Ureter (tissue), 1 donor: Measurements from ENCODE around the gene IL17B. TPM values are rescaled to one million over a fixed set of nuclear protein-coding genes. Genes with fewer than 3 reads are reported as not detected.
A peak's percentile ranks its signal among the peaks of the same experiment; 100 is the strongest.

Experiments
- DNase-seq: peaks from one replicate; pipeline ENCODE4 v3.0.0-alpha.2; 2020; ENCODE audit warnings: low spot score
- total RNA-seq: library from RNA; stranded (reverse); gene quantifications from one replicate; pipeline ENCODE4 v1.2.4, GENCODE V29; 2023
- donor health status: DM: yes; HTN: yes; CAD: no.

Gene IL17B
- total RNA-seq, 1 donor from 2014 or later: not detected

- peak; percentile 95 for DNase-seq
Measured at GRCh38 chr5:149357370-149358293, 21.5 kb downstream of the IL17B start, which contains the start of gene PCYOX1L. Gene PCYOX1L (plus strand): TSS chr5:149358046. CDS start chr5:149358069, 23 bp downstream.

- DNase-seq: no peak
Measured at GRCh38 chr5:149356391-149356790, 22.7 kb downstream of the IL17B start.

DNA sequence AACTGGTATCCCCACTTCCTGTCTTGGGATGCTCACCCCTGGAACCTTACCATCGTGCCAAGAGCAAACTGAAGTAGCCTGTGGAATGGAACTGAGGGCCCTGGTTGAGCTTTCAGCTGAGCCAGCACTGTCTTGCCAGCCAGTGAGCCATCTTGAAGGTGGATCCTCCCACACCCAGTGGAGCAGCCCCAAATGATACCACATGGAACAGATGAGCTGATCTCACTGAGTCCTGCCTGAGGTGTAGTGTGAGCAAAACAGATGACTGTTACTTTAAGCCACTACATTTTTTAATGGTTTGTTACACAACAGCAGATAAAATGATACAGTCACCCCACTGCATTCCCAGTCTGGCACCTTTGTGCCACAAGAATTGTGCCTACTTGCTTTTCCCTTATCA, 23.4 kb downstream of the IL17B start:
- no peak for DNase-seq

- no peak for DNase-seq
Measured at GRCh38 chr5:149353911-149354310, 25.2 kb downstream of the IL17B start.

DNA sequence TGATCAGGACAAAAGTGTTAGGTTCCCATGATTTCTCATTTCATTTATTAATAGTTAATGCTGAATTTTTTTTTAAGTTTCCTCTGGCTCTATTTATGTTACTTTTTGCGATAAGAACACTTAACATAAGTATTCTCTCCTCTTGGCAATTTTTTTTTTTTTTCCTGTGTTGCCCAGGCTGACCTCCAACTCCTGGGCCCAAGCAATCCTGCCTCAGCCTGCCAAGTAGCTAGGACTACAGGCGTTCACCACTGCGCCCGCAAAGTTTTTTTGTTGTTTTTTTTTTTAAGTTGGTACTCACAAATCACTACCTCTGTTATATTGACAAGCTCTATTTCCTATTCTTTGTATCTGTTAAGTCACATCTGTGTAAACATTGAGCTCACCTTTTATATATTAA, 26.9 kb downstream of the IL17B start:
- no peak for DNase-seq

DNA sequence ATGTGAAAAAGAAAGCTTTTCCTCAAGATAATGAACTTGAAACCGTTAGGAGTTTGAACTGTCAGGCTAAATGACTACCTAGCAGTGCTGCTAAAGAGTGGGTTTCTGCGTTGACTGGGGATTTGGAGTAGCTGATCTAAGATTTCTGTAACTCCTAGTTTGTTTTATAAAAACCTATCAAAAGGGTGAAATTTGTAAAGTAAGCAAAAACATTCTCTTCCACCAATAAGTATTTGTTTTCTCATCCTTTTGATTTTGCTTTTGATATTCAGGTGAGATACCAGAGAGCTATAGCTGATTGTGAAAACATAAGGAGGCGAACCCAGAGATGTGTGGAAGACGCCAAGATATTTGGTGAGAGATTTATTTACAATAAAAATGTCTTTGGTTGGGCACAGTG, 29.7 kb downstream of the IL17B start:
- no peak for DNase-seq

DNA sequence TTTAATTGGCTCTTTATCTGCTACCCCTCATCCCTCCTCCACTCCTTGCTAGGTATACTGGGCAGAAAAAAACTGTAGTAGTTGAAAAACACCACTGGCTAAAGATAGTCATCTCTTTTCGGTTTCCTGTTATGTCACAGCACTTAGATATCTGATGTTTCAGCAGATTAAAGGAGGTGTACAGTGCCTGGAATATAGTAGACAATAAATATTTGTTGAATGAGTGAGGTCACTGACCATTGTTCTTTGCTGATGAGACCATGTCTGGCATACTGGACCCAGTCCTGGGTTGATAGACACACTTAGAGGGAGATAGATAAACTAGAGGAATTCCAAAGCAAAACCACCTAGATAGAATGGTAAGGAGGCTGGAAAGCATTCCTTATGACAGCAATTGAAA, 30.6 kb downstream of the IL17B start:
- no peak for DNase-seq

DNA sequence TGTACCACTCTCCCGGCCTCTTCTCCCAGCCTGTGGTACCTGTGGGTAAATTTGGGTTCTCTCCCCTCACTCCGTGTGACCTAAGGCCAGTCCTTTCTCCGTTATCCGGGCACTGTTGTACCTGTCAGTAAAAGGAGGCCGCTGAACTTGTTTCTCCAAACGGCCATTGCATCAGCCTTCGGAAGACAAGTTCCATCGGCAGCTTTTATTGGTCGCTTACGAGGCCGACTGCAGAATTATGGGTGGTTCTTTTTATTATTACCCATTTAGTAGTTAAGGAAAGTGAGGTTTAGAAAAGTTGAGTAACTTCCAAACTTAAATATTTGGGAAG, 33.2 kb downstream of the IL17B start:
- DNase-seq: no peak

DNA sequence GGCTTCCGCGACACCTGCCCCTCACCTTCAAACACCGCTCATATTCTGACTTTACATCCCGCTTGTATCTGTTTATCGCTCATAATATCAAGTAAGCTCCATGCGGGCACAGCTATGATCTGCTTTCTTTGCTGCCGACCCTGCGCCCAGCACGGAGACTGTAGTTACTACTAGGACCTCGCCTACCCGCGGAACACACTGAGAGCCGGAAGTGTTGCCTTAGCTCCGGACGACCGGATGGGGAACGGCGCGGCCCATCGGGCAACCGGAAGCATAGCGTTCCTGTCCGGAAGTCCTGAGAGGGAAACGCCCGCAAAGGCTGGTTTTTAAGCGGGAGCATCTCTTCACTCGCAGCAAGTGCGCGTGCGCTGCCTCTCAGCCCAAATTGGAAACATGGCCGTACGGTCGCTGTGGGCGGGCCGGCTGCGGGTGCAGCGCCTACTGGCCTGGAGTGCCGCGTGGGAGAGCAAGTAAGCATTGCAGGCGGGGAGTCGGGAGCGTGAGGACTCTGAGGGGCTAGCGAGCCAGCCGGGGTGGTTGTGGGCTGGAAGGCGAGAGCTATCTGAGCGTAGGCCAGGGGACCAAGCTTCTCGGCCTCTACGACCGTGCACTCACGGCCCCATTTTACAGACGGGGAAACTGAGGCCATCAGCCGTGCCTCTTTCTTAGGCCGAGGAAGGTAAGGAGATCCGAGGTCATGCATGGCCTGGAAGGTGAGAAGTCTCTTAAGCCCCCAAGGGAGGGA, 33.8 kb downstream of the IL17B start, which contains the start of gene GRPEL2:
GRPEL2 (plus strand) TSS at position 353 of the 745 bp plus-strand sequence; CDS start at position 394, 41 bp downstream.
- peak; percentile 96 for DNase-seq

DNA sequence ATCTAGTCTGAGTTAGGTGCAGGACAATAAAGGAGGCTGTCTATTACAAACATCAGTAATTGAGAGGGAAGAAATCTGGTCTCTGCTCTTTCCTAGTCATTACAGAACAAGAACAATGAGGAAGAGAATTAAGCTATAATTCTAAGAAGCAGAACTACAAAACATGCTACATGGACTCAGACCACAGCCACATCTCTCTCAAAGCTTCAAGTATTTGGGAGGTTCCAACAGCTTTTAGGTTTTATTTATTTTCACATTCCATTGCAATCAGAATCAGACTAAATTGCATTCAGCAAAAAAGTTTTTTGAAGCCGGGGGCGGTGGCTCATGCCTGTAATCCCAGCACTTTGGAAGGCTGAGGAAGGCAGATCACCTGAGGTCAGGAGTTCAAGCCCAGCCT, 34.9 kb downstream of the IL17B start:
- no peak for DNase-seq

DNA sequence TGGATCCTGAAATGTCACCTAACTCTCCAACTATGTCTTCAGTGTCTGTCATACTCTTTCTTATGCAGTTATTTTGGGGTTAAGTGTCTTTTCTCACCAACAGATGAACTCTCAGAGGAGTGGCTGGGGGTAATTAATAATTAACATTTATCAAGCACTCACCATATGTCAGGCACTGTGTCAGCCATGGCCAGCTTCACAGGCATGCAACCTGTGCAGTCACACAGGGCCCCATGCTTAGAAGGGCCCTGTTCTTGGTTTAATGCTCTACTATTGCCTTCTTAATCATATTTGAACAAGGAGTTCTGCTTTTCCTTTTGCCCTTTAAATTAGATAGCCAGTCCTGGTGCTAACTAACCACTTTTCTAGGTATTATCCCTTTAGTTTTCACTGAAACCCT, 37.2 kb downstream of the IL17B start:
- no peak for DNase-seq

DNA sequence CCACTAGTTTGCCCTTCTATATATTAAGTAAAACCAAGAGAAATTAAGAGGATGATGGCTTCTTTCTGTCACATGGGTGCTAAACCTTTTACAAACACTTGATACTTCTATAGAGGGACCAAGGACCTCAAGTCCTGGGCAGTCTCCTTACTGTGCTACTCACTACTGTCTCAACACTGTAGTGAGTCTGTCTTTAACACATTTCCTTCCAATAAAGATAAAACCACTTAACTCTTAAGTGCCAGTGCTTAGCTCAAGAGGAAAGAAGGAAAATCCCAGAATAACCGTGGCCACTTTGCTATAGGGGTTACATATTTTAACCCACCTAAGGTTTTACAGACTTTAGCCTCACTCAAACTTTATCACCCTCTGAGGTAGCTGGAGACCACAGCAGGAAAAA, 38.2 kb downstream of the IL17B start:
- DNase-seq: no peak

- DNase-seq: no peak
Measured at GRCh38 chr5:149338364-149338763, 40.7 kb downstream of the IL17B start.

DNA sequence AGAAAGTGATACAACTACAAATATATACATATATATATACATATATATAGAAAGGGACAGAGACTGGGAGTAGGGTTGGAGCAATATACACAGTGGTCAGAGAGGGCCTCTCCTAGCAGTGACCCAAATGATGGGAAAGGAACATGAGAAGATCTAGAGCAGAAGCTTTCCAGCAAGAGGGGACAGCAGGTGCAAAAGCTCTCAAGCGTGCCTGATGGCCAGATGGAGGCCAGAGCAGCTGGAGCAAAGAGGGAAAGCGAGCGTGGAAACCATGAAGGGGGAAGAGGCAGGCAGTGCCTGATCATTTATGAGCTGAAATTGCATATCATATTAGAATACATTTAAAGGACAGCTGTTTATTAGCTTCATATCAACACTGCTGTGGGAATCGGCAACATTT, 41.4 kb downstream of the IL17B start:
- no peak for DNase-seq

- no peak for DNase-seq
Measured at GRCh38 chr5:149333711-149334443, 45.2 kb downstream of the IL17B start.

GRCh38 chr5:149328177-149328576, 50.9 kb downstream of the IL17B start:
- no peak for DNase-seq

DNA sequence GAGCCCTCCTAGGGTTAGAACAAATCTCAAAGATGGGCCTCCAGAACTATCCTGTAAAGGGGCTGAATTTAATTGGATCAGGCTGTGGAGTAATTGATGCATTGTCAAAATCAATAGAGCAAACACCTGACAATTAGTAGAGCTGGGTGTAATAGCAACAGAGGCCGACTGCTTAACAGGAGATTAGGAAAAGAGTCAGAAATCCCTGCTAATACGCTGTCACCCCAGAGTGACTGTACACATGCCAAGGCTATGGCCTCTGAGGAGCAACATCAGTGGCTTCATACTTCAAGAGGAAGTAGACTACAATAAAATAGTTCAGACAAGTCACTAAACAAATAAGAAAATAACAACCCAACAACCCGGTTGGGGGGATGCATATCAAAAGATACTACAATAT, 52.5 kb downstream of the IL17B start:
- DNase-seq: no peak

DNA sequence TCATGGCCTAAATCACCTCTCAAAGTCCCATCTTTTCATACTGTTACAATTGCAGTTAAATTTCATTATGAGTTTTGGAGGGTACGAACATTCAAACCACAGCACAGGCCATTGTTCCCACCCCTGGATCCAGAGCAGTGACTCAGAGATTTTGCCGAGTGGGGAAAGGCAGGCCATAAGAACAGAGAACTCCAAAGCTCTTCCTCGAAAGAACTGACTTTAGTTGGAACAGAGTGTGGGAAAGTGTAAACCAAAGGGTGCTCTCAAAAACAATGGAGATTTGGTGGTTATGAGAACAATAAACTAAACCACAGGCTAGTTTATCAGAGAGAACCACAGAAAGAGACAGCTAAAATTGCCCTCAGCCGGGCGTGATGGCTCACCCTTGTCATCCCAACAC, 53.2 kb downstream of the IL17B start:
- DNase-seq: no peak

- no peak for DNase-seq
Measured at GRCh38 chr5:149325166-149325735, 53.8 kb downstream of the IL17B start.

- no peak for DNase-seq
Measured at GRCh38 chr5:149324641-149325040, 54.5 kb downstream of the IL17B start.
